SK-N-SH (cell line): ENCODE measurements around the gene GALNT14. TPM values are rescaled to one million over a fixed set of nuclear protein-coding genes. Genes with fewer than 3 reads are reported as not detected.
A peak's percentile ranks its signal among the peaks of the same experiment; 100 is the strongest.

ENCODE experiments used
- CTCF ChIA-PET: fragments of 300-600, 350-600 bp; formaldehyde crosslinking; extraction: SDS; loops from one replicate; lab custom pipeline; 2021; lab: Yijun Ruan, JAX
- POLR2A ChIA-PET: fragments of 350-600 bp; sonication (Branson Sonifier 250); formaldehyde crosslinking; extraction: SDS; loops from one replicate; lab custom pipeline; 2020; ENCODE audit warnings: antibody characterized with exemption, inconsistent platforms; lab: Yijun Ruan, JAX
- DNase-seq: peaks from one replicate; pipeline ENCODE4 v3.0.0; 2012
- H2AFZ ChIP-seq: fragments of 200-600 bp; sonication (generic); 2 replicates; pipeline ENCODE4 v1.8.1; 2016; ENCODE audit warnings: antibody characterized with exemption, mild to moderate bottlenecking, low read depth
- H3F3A ChIP-seq: fragments of 200-600 bp; sonication (generic); replicated peaks from 2 replicates; pipeline ENCODE3; 2016; ENCODE audit warnings: antibody characterized with exemption, mild to moderate bottlenecking; ENCODE audit not compliant: insufficient read depth
- H3K27ac ChIP-seq, 2 experiments: fragments of 200-500 bp in 1 of 2; fragments of 200-600 bp in 1 of 2; sonication (Bioruptor generic) in 1 of 2; sonication (generic), shearing (Covaris generic) in 1 of 2; 2 replicates each; pipeline versions ENCODE4 v1.5.1 to v1.6.1; 2014 to 2016; ENCODE audit warnings: low read depth in 2 of 2, inconsistent platforms in 1 of 2, low read length in 1 of 2, mild to moderate bottlenecking in 1 of 2, mixed read lengths in 1 of 2
- H3K27me3 ChIP-seq: fragments of 200-600 bp; sonication (generic), shearing (Covaris generic); 2 replicates; pipeline ENCODE4 v1.6.1; 2016; ENCODE audit warnings: mixed run types; ENCODE audit not compliant: insufficient read depth
- H3K36me3 ChIP-seq, 2 experiments: fragments of 200-500 bp in 1 of 2; fragments of 200-600 bp in 1 of 2; sonication (Bioruptor generic) in 1 of 2; sonication (generic) in 1 of 2; replicated peaks in 1 of 2; 2 replicates each; pipeline versions ENCODE3 to v1.5.1; 2014 to 2016; ENCODE audit warnings: low read length in 1 of 2, mild to moderate bottlenecking in 1 of 2; ENCODE audit not compliant: insufficient read depth in 2 of 2, control insufficient read depth in 1 of 2
- H3K4me1 ChIP-seq, 2 experiments: fragments of 200-500 bp in 1 of 2; fragments of 200-600 bp in 1 of 2; sonication (Bioruptor generic) in 1 of 2; sonication (generic), shearing (Covaris generic) in 1 of 2; 2 replicates each; pipeline versions ENCODE4 v1.5.1 to v1.6.1; 2014 to 2016; ENCODE audit warnings: low read depth in 1 of 2, low read length in 1 of 2, mixed run types in 1 of 2; ENCODE audit not compliant: insufficient read depth in 2 of 2, control insufficient read depth in 1 of 2
- H3K4me2 ChIP-seq: fragments of 200-600 bp; sonication (generic), shearing (Covaris generic); 2 replicates; pipeline ENCODE4 v1.6.1; 2017; ENCODE audit warnings: mixed run types
- H3K4me3 ChIP-seq, 2 experiments: fragments of 200-500 bp in 1 of 2; fragments of 200-600 bp in 1 of 2; sonication (Bioruptor generic) in 1 of 2; sonication (generic), shearing (Covaris generic) in 1 of 2; 2 replicates each; pipeline versions ENCODE4 v1.5.1 to v1.8.1; 2014 to 2016; ENCODE audit warnings: low read depth in 2 of 2, inconsistent platforms in 1 of 2, low read length in 1 of 2, mild to moderate bottlenecking in 1 of 2, mixed read lengths in 1 of 2, moderate library complexity in 1 of 2
- H3K79me2 ChIP-seq: fragments of 200-600 bp; sonication (generic); 2 replicates; pipeline ENCODE4 v1.8.1; 2017; ENCODE audit warnings: mild to moderate bottlenecking; ENCODE audit not compliant: insufficient read depth
- H3K9ac ChIP-seq: fragments of 200-600 bp; sonication (generic); 2 replicates; pipeline ENCODE4 v1.6.1; 2017; ENCODE audit warnings: mixed run types
- H3K9me2 ChIP-seq: fragments of 200-600 bp; sonication (generic); 2 replicates; pipeline ENCODE4 v1.6.1; 2017; ENCODE audit warnings: mixed run types
- H3K9me3 ChIP-seq: fragments of 200-600 bp; sonication (generic); 2 replicates; pipeline ENCODE4 v1.6.1; 2017; ENCODE audit warnings: mixed run types, mild to moderate bottlenecking, moderate library complexity
- H4K20me1 ChIP-seq: fragments of 200-600 bp; sonication (generic); 2 replicates; pipeline ENCODE4 v1.6.1; 2017; ENCODE audit warnings: mild to moderate bottlenecking, mixed run types; ENCODE audit not compliant: insufficient read depth
- CHD2 ChIP-seq: fragments of 150-350 bp; IDR thresholded peaks from 2 replicates; pipeline ENCODE4 v1.6.1; 2018; ENCODE audit warnings: low read length; ENCODE audit not compliant: partially characterized antibody
- FOXM1 ChIP-seq: IDR thresholded peaks from 2 replicates; pipeline ENCODE4 v1.4.0; 2012; ENCODE audit warnings: low read depth, mild to moderate bottlenecking
- MEF2A ChIP-seq: IDR thresholded peaks from 2 replicates; pipeline ENCODE4 v1.4.0; 2012; ENCODE audit warnings: low read depth, borderline replicate concordance
- NFIC ChIP-seq: IDR thresholded peaks from 2 replicates; pipeline ENCODE4 v1.4.0; 2012; ENCODE audit warnings: borderline replicate concordance
- RAD21 ChIP-seq: IDR thresholded peaks from 2 replicates; pipeline ENCODE4 v1.6.1; 2012; ENCODE audit warnings: mild to moderate bottlenecking, low read length
- RCOR1 ChIP-seq: fragments of 150-350 bp; IDR thresholded peaks from 2 replicates; pipeline ENCODE4 v1.6.1; 2017; ENCODE audit warnings: antibody characterized with exemption, low read length
- SIN3A ChIP-seq: IDR thresholded peaks from 2 replicates; pipeline ENCODE4 v1.6.1; 2012; ENCODE audit warnings: low read depth, mild to moderate bottlenecking, low read length, moderate library complexity, borderline replicate concordance
- TAF1 ChIP-seq: IDR thresholded peaks from 2 replicates; pipeline ENCODE4 v1.6.1; 2012; ENCODE audit warnings: low read depth, mild to moderate bottlenecking, low read length, moderate library complexity, borderline replicate concordance
- WGBS: methylation state at CpG from one replicate; pipeline ENCODE4 v1.1.6; 2017; ENCODE audit warnings: low lambda C conversion rate; 5-methylcytosine and 5-hydroxymethylcytosine counted together
- polyA plus RNA-seq, 3 experiments: library from polyadenylated mRNA; depleted of rRNA; stranded (reverse); fragments of >200 nt; gene quantifications; 2 replicates each; pipeline ENCODE4 v1.2.3, GENCODE V29; 2012
- TF ChIP-seq, protein P1 (sequence below): IDR thresholded peaks from 2 replicates; pipeline ENCODE4 v1.4.0; 2012; ENCODE audit warnings: low read depth, borderline replicate concordance
- TF ChIP-seq, protein P2 (sequence below): fragments of 150-350 bp; IDR thresholded peaks from 2 replicates; pipeline ENCODE4 v1.6.1; 2016; ENCODE audit warnings: mild to moderate bottlenecking, low read depth, low read length
- TF ChIP-seq, protein P3 (sequence below): fragments of 200-600 bp; sonication (generic); IDR thresholded peaks from 2 replicates; pipeline ENCODE4 v1.6.1; 2017; ENCODE audit warnings: antibody characterized with exemption, mild to moderate bottlenecking, moderate library complexity

GALNT14 gene
- polyA plus RNA-seq, 1 of the 3 experiments (the other 2 are of a cell fraction): 1.6 TPM

DNA sequence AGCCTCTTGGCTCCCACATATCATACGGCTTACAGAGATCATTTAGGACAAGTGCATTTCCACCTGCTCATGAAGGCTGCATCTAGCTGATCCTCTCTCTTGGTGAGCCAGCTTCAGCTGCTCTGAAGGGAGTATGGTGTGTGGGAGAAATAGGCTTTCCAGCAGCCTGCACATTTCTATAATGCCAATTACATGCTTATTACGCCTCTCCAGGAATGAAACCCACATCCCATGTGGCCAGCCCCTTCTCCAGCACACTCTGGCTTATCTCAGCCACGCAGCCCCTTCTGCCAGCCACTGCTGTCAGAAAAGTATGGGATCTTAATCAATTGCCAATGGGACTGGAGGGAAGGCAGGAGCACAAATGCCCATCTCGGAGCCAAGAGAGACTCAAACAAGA is 117.5 kb downstream of the GALNT14 start:
- no peak overlapping the region for H2AFZ ChIP-seq
- no peak overlapping the region for H3K4me2 ChIP-seq
- H4K20me1 ChIP-seq: no peaks in the 10 kb centered on the region
- H3K4me3 ChIP-seq: no peak overlapping the region
- H3F3A ChIP-seq: no peaks in the 10 kb centered on the region
- no peaks in the 10 kb centered on the region for H3K27me3 ChIP-seq
- TF ChIP-seq SIN3A: no peak
- TF ChIP-seq RCOR1: peak; percentile 61
- no peaks in the 10 kb centered on the region for H3K9me3 ChIP-seq
- no peaks in the 10 kb centered on the region for H3K9me2 ChIP-seq
- CTCF ChIA-PET: interaction anchor here (0.6 to 1.4 kb wide), 6 partner anchors 9 to 306 kb away, joined by 3 to 8 read pairs (median 4); partner anchors contain the start of gene GALNT14
- peak overlapping the region in 1 of 2 experiments; percentile 44; a peak in 1 of 4 replicates for H3K27ac ChIP-seq
- no peaks in the 10 kb centered on the region for H3K36me3 ChIP-seq
- peak; percentile 39 for DNase-seq
- no peaks in the 10 kb centered on the region for H3K79me2 ChIP-seq
- WGBS: 42% methylated on average over 4 of the region's 4 CpGs
- no peak overlapping the region for H3K9ac ChIP-seq
- POLR2A ChIA-PET: interaction anchor here (0.7 kb wide), 1 partner anchor 72 kb away, joined by 5 read pairs; no protein-coding TSS in a partner anchor
- H3K4me1 ChIP-seq: peaks cover 0 to 31% of the 10 kb centered on the region in 2 experiments; a peak in 1 of 4 replicates

DNA sequence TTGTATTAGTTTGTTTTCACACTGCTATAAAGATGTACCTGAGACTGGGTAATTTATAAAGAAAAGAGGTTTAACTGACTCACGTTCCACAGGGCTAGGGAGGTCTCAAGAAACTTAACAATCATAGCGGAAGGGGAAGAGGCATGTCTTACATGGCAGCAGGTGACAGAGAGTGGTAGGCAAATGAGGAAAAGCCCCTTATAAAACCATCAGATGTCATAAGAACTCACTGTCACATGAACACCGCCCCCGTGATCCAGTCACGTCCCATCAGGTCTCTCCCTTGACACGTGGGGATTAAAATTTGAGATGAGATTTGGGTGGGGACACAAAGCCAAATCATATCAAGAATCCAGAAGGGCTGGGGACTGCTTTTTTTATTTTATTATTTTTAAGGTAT is 120.0 kb downstream of the GALNT14 start:
- CTCF ChIA-PET: no interaction called here
- TF ChIP-seq NFIC: no peak
- TF ChIP-seq RAD21: no peak
- TF ChIP-seq FOXM1: no peak
- TF ChIP-seq, protein P1, sequence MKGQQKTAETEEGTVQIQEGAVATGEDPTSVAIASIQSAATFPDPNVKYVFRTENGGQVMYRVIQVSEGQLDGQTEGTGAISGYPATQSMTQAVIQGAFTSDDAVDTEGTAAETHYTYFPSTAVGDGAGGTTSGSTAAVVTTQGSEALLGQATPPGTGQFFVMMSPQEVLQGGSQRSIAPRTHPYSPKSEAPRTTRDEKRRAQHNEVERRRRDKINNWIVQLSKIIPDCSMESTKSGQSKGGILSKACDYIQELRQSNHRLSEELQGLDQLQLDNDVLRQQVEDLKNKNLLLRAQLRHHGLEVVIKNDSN: no peak
- TF ChIP-seq CHD2: no peak
- TF ChIP-seq, protein P2, sequence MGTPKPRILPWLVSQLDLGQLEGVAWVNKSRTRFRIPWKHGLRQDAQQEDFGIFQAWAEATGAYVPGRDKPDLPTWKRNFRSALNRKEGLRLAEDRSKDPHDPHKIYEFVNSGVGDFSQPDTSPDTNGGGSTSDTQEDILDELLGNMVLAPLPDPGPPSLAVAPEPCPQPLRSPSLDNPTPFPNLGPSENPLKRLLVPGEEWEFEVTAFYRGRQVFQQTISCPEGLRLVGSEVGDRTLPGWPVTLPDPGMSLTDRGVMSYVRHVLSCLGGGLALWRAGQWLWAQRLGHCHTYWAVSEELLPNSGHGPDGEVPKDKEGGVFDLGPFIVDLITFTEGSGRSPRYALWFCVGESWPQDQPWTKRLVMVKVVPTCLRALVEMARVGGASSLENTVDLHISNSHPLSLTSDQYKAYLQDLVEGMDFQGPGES: no peak
- TF ChIP-seq MEF2A: no peak
- TF ChIP-seq RCOR1: no peak
- no peak for TF ChIP-seq TAF1
- TF ChIP-seq, protein P3, sequence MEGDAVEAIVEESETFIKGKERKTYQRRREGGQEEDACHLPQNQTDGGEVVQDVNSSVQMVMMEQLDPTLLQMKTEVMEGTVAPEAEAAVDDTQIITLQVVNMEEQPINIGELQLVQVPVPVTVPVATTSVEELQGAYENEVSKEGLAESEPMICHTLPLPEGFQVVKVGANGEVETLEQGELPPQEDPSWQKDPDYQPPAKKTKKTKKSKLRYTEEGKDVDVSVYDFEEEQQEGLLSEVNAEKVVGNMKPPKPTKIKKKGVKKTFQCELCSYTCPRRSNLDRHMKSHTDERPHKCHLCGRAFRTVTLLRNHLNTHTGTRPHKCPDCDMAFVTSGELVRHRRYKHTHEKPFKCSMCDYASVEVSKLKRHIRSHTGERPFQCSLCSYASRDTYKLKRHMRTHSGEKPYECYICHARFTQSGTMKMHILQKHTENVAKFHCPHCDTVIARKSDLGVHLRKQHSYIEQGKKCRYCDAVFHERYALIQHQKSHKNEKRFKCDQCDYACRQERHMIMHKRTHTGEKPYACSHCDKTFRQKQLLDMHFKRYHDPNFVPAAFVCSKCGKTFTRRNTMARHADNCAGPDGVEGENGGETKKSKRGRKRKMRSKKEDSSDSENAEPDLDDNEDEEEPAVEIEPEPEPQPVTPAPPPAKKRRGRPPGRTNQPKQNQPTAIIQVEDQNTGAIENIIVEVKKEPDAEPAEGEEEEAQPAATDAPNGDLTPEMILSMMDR: no peak
- POLR2A ChIA-PET: no interaction called here
- no peak for DNase-seq
- H3F3A ChIP-seq: no peaks in the 10 kb centered on the region
- no peaks in the 10 kb centered on the region for H3K79me2 ChIP-seq
- peaks cover 0 to 31% of the 10 kb centered on the region in 2 experiments; a peak in 1 of 4 replicates for H3K4me1 ChIP-seq
- no peak overlapping the region for H3K9ac ChIP-seq
- H3K4me2 ChIP-seq: no peak overlapping the region
- no peaks in the 10 kb centered on the region for H3K36me3 ChIP-seq
- 52% methylated on average over 6 of the region's 6 CpGs for WGBS
- H3K27me3 ChIP-seq: no peaks in the 10 kb centered on the region
- no peaks in the 10 kb centered on the region for H3K9me2 ChIP-seq
- no peak overlapping the region for H2AFZ ChIP-seq
- H3K9me3 ChIP-seq: no peaks in the 10 kb centered on the region
- H3K4me3 ChIP-seq: no peak overlapping the region
- no peak overlapping the region for H3K27ac ChIP-seq
- no peaks in the 10 kb centered on the region for H4K20me1 ChIP-seq
